Neural progenitor cell (in vitro differentiated cells): ENCODE results near the gene GTF3C2.

Experiments used
- EZH2phosphoT487 ChIP-seq: fragments of 200-600 bp; sonication (generic); IDR thresholded peaks from 2 replicates; pipeline ENCODE4 v1.6.1; 2017; ENCODE audit warnings: antibody characterized with exemption
- TF ChIP-seq, protein P1 (sequence below): fragments of 200-600 bp; sonication (generic); IDR thresholded peaks from 2 replicates; pipeline ENCODE4 v1.5.1; 2017; ENCODE audit warnings: antibody characterized with exemption, mild to moderate bottlenecking

DNA sequence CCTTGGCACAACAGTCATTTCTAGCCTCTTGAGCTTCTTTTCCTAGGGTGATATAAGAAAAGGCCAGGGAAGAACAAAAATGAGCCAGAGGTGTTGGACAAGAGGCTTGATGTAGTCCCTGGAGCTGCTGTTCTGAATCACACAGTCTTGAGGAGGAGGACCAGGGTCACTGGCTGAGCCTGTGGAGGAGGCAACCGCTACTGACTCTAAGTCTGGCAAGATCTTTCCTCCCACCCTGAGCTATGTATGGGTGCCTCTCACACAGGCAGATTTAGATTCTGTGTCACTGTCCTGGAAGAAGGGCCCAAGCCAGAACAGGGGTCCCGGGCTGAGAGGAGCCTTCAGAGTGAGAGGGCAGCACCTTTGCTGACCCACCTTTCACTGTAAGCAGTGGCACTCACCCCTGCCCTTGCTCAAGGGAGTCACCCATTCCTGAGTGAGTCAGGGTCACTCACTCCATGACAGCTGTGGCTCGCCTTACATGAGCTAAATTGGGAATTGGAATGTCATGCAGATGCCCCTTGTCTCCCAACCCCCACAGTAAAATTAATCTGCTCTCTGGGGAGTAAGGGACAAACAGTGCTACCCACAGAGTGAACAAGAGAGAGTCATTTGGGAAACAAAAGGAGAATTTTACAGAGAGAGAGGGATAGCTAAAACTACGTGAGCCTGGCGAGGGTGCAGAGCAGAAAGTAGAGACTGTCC lies 74.6 kb downstream of the GTF3C2 start, which contains the start of gene TRIM54:
- TF ChIP-seq, protein P1, sequence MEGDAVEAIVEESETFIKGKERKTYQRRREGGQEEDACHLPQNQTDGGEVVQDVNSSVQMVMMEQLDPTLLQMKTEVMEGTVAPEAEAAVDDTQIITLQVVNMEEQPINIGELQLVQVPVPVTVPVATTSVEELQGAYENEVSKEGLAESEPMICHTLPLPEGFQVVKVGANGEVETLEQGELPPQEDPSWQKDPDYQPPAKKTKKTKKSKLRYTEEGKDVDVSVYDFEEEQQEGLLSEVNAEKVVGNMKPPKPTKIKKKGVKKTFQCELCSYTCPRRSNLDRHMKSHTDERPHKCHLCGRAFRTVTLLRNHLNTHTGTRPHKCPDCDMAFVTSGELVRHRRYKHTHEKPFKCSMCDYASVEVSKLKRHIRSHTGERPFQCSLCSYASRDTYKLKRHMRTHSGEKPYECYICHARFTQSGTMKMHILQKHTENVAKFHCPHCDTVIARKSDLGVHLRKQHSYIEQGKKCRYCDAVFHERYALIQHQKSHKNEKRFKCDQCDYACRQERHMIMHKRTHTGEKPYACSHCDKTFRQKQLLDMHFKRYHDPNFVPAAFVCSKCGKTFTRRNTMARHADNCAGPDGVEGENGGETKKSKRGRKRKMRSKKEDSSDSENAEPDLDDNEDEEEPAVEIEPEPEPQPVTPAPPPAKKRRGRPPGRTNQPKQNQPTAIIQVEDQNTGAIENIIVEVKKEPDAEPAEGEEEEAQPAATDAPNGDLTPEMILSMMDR, result no peak
- TF ChIP-seq EZH2phosphoT487, result no peak
